HG02623 (cell line): ENCODE measurements around the gene EIPR1.
"Not testable (repeated sequence)": the region's sequence is repeated elsewhere in the genome, so short reads cannot be mapped to it uniquely, and the experiment has no call there.

ENCODE experiments used
- ATAC-seq: cut with Tn5 transposase; IDR thresholded peaks from one replicate; pipeline ENCODE4 v1.9.1; 2021; ENCODE audit warnings: moderate library complexity; ENCODE audit not compliant: unreplicated experiment

The EIPR1 gene

DNA sequence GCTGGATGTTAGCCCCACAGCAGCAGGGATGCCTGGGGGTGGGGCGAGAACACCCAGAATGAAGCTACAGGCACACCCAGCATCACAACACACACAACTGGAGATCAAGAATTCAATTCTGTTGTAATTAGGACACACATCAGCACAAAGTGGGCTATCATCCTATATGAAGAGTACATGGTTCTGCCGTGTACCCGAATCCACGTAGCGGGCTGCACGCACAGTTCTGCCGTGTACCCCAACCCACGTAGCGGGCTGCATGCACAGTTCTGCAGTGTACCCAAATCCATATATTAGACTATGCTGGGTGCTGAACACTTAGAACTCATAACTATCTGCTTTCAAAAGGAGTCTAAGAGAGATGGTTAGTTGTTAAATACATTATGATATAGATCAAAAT is 86.5 kb downstream of the EIPR1 start:
- no peak for ATAC-seq

- ATAC-seq, result no peak
Observed at GRCh38 chr2:3290655-3291054, 87.0 kb downstream of the EIPR1 start.

DNA sequence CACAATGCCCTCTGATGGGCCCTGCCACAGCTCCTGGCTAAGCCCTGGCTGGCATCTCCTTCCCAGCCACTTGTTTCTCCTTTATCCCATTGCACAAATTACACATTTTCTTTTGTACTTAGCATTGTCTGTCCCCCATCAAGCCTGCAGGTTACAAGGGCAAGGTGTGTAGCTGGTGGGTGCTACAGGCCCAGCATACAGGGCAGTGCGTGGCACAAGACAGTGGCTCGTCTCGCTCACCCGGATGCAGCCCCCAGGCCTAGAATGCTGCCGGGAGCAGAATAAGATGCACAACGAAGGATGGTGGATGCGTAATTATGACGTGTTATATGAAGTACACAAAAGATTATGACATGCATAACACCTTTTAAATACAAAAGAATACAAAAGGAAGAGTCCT is 87.6 kb downstream of the EIPR1 start:
- ATAC-seq, result no peak

GRCh38 chr2:3289526-3289925 is 88.1 kb downstream of the EIPR1 start:
- no peak for ATAC-seq

DNA sequence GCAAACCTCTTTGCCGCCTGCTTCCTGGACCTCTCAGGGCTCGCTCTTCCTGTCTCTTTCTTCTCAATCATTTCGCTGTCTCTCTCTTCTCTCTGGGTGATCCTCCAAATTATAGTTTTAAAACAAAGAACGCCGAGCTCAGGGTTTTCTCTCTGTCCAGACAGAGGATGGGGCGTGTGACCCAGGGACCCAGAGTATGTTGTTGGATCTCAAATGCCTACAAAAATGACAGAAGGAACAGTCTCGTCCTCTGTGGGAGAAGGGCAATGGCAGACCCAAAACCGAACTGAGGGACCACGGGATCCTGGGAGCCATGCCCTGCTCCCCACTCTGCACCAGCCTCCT is 88.5 kb downstream of the EIPR1 start:
- no peak for ATAC-seq

GRCh38 chr2:3288470-3289170 is 89.0 kb downstream of the EIPR1 start:
- no peak for ATAC-seq

DNA sequence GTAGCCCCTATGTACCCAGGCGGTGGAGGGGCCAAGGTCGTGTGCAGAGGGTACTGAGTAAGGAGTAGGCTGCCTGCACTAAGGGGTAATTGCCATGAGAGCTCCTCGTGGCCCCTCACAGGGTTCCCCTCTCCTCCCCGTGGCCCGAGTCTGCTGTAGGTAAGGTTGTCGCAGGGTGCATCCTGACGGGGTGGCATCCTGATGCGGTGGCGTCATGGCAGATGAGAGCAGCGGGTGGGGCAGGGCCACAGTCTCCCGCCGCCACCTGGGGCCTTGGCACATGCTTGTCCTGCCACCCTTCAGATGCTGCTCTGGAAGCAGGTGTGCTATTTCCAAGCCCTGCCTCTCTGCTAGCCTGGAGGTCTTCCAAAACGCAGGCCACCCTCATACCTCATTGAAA is 89.7 kb downstream of the EIPR1 start:
- no peak for ATAC-seq

- not testable (repeated sequence) for ATAC-seq
Observed at GRCh38 chr2:3286646-3287036, 91.0 kb downstream of the EIPR1 start.

GRCh38 chr2:3285901-3286645 is 91.5 kb downstream of the EIPR1 start:
- no peak for ATAC-seq

DNA sequence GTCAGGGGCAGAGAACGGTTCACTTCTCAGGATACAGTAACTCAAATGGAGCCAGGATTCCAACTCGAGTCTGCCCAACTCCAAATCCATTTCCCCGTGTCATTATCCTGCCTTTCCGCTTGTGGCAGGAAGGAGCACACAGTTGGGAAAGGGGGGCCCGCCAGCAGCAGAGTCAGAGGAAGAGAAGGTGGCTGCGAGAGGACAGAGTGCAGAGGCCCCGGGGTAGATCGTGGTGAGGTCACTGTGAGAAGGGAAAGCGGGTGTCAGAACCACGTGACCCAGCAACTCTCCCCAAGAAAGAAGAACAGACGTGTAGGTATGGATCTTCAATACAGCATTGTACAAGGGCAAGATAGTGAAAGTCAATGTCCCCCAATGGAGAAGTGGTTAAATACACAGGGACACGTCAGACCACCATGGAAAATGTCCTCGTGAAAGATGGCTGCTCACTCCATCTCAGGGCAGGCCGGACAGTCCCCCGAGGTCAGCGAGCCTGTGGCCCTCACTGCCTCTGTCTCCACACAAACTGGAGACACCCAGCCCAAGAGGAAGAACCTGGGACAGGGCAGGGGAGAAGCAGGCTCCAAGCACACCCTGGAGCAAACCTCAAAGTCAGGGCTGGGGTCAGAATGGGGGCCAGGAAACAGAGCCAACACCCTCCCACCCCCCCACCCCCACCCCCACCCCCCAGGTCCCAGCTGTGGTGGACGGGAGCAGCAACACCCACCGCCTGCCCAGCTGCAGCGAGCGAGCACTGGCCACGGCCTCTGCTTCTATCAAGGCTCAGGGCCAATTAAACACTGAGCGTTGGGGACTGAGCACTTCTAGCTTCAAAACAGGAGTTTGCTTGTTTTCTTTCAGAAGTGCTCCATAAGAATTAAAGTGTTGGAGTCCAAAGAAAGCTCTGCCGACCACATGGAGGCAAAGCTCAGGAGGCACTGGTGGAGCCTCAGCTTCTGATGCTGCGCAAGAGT is 92.7 kb downstream of the EIPR1 start:
- no peak for ATAC-seq

- ATAC-seq, result not testable (repeated sequence)
Observed at GRCh38 chr2:3283876-3284656, 93.6 kb downstream of the EIPR1 start.

DNA sequence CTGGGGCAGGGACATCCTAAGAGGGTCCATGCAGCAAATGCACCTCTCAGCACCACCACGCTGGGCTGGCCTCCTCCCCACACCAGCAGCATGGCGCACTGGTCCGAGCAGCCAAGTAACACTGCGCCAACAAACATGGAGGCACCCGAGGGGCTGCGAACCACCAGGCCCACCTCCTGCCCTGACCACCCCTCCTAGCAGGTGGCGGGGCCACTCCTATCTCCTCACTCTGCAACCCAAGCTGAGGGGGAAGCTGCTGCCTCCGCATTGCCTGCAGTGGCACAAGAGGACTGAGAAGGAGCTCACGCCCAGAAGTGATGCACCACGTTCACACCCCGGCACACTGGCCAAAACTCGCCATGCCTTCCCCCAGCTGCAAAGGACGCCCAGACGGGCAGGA is 94.4 kb downstream of the EIPR1 start:
- ATAC-seq, result no peak

DNA sequence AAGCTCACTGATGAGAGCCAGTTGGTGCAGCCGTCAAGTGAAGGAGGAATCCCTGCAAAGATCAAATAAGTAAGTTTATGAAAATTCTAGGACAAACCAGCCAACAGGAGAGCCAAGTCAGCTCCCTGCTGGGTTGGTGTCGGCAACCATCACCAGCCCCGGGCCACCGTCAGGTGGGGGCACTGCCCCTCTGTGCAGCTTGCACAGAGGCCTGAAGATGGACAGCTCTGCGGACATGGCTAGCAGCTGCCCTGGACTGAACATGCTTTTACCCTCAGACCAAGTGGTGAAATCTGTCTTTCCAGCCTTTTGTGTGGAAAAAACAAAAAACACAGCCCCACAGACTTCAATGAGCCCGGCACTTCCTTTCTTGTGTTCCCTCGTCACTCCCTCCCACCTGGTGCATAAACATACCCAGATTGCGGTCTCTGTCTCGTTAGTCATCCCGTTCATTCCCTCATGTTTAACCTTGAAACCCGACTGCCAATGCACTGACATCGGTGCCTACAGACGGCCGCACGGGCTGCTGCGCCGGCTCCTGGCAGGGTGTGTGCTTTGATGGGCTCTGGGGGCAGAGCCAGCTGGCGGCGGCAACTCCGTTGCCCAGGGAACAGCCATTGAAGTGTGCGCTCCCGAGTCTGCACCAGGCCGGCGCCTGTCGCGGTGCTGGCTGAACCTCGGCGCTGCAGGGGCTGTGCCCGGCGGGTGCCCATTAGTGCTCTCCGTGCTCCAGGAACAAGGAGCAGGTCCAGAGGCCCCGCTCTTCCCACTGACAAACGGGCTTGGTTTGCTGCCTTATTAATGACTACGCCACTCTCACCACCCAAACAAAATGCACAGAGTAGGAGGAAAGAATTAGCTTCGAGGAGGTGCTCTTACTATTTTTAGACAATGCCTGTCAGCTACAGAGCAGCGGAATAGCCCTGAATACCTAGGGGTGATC is 95.3 kb downstream of the EIPR1 start:
- ATAC-seq, result no peak

- no peak for ATAC-seq
Observed at GRCh38 chr2:3280683-3281520, 96.7 kb downstream of the EIPR1 start.

- no peak for ATAC-seq
Observed at GRCh38 chr2:3280197-3280596, 97.4 kb downstream of the EIPR1 start.

DNA sequence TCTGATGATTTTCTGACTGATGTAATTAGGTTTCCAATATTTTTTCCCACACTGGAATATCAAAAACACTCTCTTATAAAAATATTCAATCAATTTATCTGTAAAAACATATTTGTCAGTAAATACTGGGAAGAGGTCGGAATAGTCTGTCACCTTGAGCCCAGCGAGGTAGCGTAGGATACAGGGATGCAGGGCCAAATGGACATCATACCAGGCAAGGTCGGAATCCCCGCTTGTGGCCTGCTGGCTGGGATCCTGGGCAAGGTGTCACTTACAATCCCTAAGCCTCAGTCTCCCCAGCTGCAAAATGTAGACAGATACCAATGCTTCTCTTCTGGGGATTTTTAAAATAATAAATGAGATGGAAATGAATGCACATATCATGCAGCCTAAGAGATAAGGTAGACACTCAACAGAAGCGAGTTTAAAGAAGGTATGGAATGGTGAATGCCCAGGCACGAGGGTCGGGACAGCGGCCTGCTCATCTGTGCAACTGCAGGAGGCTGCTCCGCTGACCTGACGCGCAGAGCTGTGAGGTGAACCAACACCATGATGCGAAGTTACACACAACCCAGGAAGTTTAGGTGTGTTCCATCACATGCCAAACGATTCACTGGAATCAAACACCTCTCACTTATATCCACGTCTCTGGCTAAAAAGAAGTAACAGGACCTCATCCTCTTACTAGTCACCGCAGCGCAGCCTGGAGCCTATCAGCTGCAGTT is 98.2 kb downstream of the EIPR1 start:
- no peak for ATAC-seq

DNA sequence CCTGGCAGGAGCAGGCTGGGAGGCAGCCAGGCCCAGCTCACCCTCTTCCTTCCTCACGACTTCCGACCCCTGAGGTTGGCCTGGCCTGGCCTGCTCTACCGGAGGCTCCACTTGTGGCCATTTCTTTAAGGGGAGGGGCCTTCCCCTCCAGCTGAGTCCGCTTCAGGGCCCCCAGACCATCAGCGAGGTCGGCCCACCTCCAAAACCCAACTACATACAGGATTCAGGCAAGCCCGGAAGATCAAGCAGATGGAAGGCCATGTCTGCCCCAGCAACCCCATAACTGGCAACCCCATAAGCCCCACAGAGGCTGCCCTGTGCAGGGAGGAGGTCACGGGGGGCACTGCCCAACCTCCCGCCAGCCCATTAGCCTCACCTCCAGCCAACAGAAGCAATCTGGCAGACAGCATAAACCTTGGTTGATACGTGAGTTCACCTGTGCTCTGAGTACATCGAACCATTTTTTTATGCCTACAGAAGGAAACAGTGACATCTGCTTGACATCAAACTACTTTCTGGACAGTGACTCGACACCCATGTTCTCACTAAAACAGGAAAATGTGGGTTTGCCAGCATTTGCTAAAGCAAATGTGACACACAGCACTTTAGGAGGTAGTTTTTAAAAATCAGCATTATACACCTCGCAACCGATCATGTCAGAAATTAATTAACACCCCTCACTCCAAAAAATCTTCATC is 98.9 kb downstream of the EIPR1 start:
- ATAC-seq, result no peak
